ENCODE measurements around the gene PPIA. TPM values are rescaled to one million over a fixed set of nuclear protein-coding genes. Genes with fewer than 3 reads are reported as not detected.

Gene PPIA
- total RNA-seq, 1 donor, result 1,612 TPM

GRCh38 chr7:44787041-44787440 is 9.4 kb upstream of the PPIA start:
- peak; percentile 5 for DNase-seq (ENCODE audit: insufficient read length, low spot score, missing footprints)
- peaks cover 3% of the 10 kb centered on the region for H4K20me1 ChIP-seq (ENCODE audit: insufficient read depth, low read length)

GRCh38 chr7:44787762-44788161 is 8.7 kb upstream of the PPIA start:
- TF ChIP-seq CTCF (IDR thresholded peaks at IDR 0.05; ENCODE audit: extremely low read depth, low read depth, low read length), result no peak
- H3K4me1 ChIP-seq (ENCODE audit: insufficient read depth, low read length), result peaks cover 9% of the 10 kb centered on the region
- H3K4me2 ChIP-seq (ENCODE audit: insufficient read depth, low read length), result no peak overlapping the region
- peak; percentile 9 for DNase-seq (ENCODE audit: insufficient read length, low spot score, missing footprints)
- H3K79me2 ChIP-seq (ENCODE audit: insufficient read depth, low read length), result no peaks in the 10 kb centered on the region
- H3K36me3 ChIP-seq (ENCODE audit: insufficient read depth, low read length), result no peaks in the 10 kb centered on the region
- peaks cover 3% of the 10 kb centered on the region for H4K20me1 ChIP-seq (ENCODE audit: insufficient read depth, low read length)
- H2AFZ ChIP-seq (ENCODE audit: low read length), result no peak overlapping the region
- no peak overlapping the region for H3K27ac ChIP-seq (ENCODE audit: low read depth, low read length)
- no peaks in the 10 kb centered on the region for H3K27me3 ChIP-seq (ENCODE audit: insufficient read depth, low read length)
- H3K9me3 ChIP-seq (ENCODE audit: low read depth, low read length), result peaks cover 3% of the 10 kb centered on the region
- H3K4me3 ChIP-seq (ENCODE audit: insufficient read depth, low read length), result no peak overlapping the region

More at GRCh38 chr7:44787041-44787440, 9.4 kb upstream of the PPIA start:
- Histone ChIP-seq H3K27ac (ENCODE audit: low read depth, low read length) (no peak overlapping the region), H3K4me2 (ENCODE audit: insufficient read depth, low read length) (no peak overlapping the region), H3K4me3 (ENCODE audit: insufficient read depth, low read length) (no peak overlapping the region), H2AFZ (ENCODE audit: low read length) (no peak overlapping the region), H3K79me2 (ENCODE audit: insufficient read depth, low read length) (no peaks in the 10 kb centered on the region), H3K4me1 (ENCODE audit: insufficient read depth, low read length) (peaks cover 9% of the 10 kb centered on the region), H3K36me3 (ENCODE audit: insufficient read depth, low read length) (no peaks in the 10 kb centered on the region), H3K27me3 (ENCODE audit: insufficient read depth, low read length) (no peaks in the 10 kb centered on the region), H3K9me3 (ENCODE audit: low read depth, low read length) (peaks cover 3% of the 10 kb centered on the region)
- TF ChIP-seq CTCF (IDR thresholded peaks at IDR 0.05; ENCODE audit: extremely low read depth, low read depth, low read length), result no peak

- Histone ChIP-seq H3K4me1 (ENCODE audit: insufficient read depth, low read length) (peaks cover 9% of the 10 kb centered on the region), H3K4me2 (ENCODE audit: insufficient read depth, low read length) (no peak overlapping the region), H3K9me3 (ENCODE audit: low read depth, low read length) (no peaks in the 10 kb centered on the region), H3K4me3 (ENCODE audit: insufficient read depth, low read length) (no peak overlapping the region), H4K20me1 (ENCODE audit: insufficient read depth, low read length) (peaks cover 3% of the 10 kb centered on the region), H2AFZ (ENCODE audit: low read length) (no peak overlapping the region), H3K27ac (ENCODE audit: low read depth, low read length) (no peak overlapping the region), H3K79me2 (ENCODE audit: insufficient read depth, low read length) (no peaks in the 10 kb centered on the region), H3K27me3 (ENCODE audit: insufficient read depth, low read length) (no peaks in the 10 kb centered on the region), H3K36me3 (ENCODE audit: insufficient read depth, low read length) (no peaks in the 10 kb centered on the region)
- peak; percentile 25 for DNase-seq (ENCODE audit: insufficient read length, low spot score, missing footprints)
- TF ChIP-seq CTCF (IDR thresholded peaks at IDR 0.05; ENCODE audit: extremely low read depth, low read depth, low read length), result no peak
Observed at GRCh38 chr7:44789990-44790389, 6.5 kb upstream of the PPIA start.

- peaks cover 9% of the 10 kb centered on the region for H3K4me1 ChIP-seq (ENCODE audit: insufficient read depth, low read length)
- H3K9me3 ChIP-seq (ENCODE audit: low read depth, low read length), result no peaks in the 10 kb centered on the region
- H2AFZ ChIP-seq (ENCODE audit: low read length), result peak overlapping the region; percentile 1
- no peaks in the 10 kb centered on the region for H3K27me3 ChIP-seq (ENCODE audit: insufficient read depth, low read length)
- no peak overlapping the region for H3K4me2 ChIP-seq (ENCODE audit: insufficient read depth, low read length)
- H3K27ac ChIP-seq (ENCODE audit: low read depth, low read length), result no peak overlapping the region
- H3K36me3 ChIP-seq (ENCODE audit: insufficient read depth, low read length), result no peaks in the 10 kb centered on the region
- peak; percentile 35 for TF ChIP-seq CTCF (IDR thresholded peaks at IDR 0.05; ENCODE audit: extremely low read depth, low read depth, low read length)
- peak; percentile 95 for DNase-seq (ENCODE audit: insufficient read length, low spot score, missing footprints)
- H3K79me2 ChIP-seq (ENCODE audit: insufficient read depth, low read length), result peaks cover 5% of the 10 kb centered on the region
- peaks cover 3% of the 10 kb centered on the region for H4K20me1 ChIP-seq (ENCODE audit: insufficient read depth, low read length)
- no peak overlapping the region for H3K4me3 ChIP-seq (ENCODE audit: insufficient read depth, low read length)
Observed at GRCh38 chr7:44791278-44792219, 4.9 kb upstream of the PPIA start.

Data from osteoblast (primary cell).